ENCODE results near the gene TRMT5. TPM values are rescaled to one million over a fixed set of nuclear protein-coding genes. Genes with fewer than 3 reads are reported as not detected.

Gene TRMT5
- total RNA-seq, 2 experiments from 2014 or later = 16.0 to 16.4 TPM

DNA sequence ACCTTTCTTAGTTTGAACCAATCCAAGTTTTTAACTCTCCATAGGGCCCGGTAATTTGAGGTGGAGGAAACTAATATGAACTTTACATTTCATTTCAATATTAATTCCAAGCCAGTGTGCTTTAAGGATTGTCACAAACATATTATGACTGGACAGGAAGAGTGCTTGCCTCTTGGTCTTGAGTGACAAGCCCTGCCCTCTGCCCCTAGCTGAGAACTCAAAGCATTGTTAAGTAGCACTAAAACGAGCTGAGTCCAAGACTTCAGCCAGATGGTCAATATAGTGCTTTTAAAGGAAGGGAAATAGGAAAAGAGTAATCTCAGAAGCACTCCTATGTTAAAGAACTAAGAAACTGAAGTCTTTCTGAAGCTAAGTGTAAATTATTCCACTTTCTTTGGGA is 17.1 kb downstream of the TRMT5 start:
- Mint-ChIP-seq H3K36me3 (ENCODE audit: low read depth) (peaks cover 16% of the 10 kb centered on the region), H3K4me1 (ENCODE audit: low read depth) (peaks cover 13% of the 10 kb centered on the region), H3K9me3 (peaks cover 6% of the 10 kb centered on the region), H3K4me3 (no peak overlapping the region), H3K27ac (no peak overlapping the region), H3K27me3 (no peaks in the 10 kb centered on the region)
- intact Hi-C loops (cut with micrococcal nuclease) = no loop called here
- CTCF ChIA-PET = interaction anchor here (1.3 kb wide), 1 partner anchor 19 kb away, joined by 3 read pairs; no protein-coding TSS in a partner anchor
- TF ChIP-seq, protein P1, sequence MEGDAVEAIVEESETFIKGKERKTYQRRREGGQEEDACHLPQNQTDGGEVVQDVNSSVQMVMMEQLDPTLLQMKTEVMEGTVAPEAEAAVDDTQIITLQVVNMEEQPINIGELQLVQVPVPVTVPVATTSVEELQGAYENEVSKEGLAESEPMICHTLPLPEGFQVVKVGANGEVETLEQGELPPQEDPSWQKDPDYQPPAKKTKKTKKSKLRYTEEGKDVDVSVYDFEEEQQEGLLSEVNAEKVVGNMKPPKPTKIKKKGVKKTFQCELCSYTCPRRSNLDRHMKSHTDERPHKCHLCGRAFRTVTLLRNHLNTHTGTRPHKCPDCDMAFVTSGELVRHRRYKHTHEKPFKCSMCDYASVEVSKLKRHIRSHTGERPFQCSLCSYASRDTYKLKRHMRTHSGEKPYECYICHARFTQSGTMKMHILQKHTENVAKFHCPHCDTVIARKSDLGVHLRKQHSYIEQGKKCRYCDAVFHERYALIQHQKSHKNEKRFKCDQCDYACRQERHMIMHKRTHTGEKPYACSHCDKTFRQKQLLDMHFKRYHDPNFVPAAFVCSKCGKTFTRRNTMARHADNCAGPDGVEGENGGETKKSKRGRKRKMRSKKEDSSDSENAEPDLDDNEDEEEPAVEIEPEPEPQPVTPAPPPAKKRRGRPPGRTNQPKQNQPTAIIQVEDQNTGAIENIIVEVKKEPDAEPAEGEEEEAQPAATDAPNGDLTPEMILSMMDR (IDR thresholded peaks at IDR 0.05) = no peak
- ATAC-seq (no peak), DNase-seq (no peak)
- POLR2A ChIA-PET = interaction anchor here (1.2 kb wide), 1 partner anchor 17 kb away, joined by 3 read pairs; the partner anchor contains the start of genes SLC38A6 and TRMT5

DNA sequence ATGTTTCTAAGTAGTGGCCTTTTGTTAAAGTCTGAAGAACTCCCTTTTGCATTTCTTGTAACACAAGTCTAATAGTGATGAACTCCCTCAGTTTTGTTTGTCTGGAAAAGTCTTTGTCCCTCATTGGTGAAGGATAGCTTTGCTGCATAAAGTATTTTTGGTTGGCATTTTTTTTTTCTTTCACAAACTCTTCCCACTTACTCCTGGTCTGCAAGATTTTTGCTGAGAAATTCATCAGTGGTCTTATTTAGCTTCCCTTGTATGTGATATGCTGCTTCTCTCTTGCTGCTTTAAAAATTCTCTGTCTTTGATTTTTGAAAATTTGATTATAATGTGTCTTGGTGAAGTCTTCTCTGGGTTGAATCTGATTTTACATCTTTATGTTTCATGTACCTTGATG is 22.7 kb downstream of the TRMT5 start:
- Mint-ChIP-seq H3K27ac (no peak overlapping the region), H3K9me3 (peaks cover 32% of the 10 kb centered on the region), H3K4me3 (no peak overlapping the region), H3K36me3 (ENCODE audit: low read depth) (peaks cover 44% of the 10 kb centered on the region), H3K4me1 (ENCODE audit: low read depth) (peaks cover 13% of the 10 kb centered on the region), H3K27me3 (no peaks in the 10 kb centered on the region)
- ChIA-PET POLR2A (no interaction called here), CTCF (interaction anchor here (1.1 kb wide), 1 partner anchor 333 kb away, joined by 4 read pairs; no protein-coding TSS in a partner anchor)
- TF ChIP-seq, protein P1 (IDR thresholded peaks at IDR 0.05) = no peak
- intact Hi-C loops (cut with micrococcal nuclease) = no loop called here
- DNase-seq (no peak), ATAC-seq (no peak)

DNA sequence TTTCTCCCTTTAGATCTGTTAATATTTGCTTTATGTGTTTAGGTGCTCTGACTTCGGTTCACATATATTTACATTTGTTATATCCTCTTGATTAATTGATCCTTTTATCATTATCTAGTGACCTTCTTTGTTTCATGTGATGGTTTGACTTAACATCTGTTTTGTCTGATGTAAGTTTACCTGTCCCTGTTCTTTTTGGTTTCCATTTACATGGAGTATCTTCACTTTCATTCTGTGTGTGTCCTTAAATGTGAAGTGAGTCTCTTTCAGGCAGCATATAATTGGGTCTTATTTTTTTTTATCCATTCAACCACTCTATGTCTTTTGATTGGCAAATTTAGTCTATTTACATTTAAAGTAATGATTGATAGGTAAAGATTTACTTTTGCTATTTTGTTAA is 24.2 kb downstream of the TRMT5 start:
- intact Hi-C loops (cut with micrococcal nuclease) = no loop called here
- peaks cover 32% of the 10 kb centered on the region for H3K9me3 Mint-ChIP-seq
- no peak for DNase-seq
- H3K27ac Mint-ChIP-seq = no peak overlapping the region
- CTCF ChIA-PET = no interaction called here
- TF ChIP-seq, protein P1 (IDR thresholded peaks at IDR 0.05) = no peak
- no peaks in the 10 kb centered on the region for H3K27me3 Mint-ChIP-seq
- H3K4me1 Mint-ChIP-seq (ENCODE audit: low read depth) = peaks cover 13% of the 10 kb centered on the region
- POLR2A ChIA-PET = no interaction called here
- no peak overlapping the region for H3K4me3 Mint-ChIP-seq
- H3K36me3 Mint-ChIP-seq (ENCODE audit: low read depth) = peaks cover 44% of the 10 kb centered on the region
- no peak for ATAC-seq

DNA sequence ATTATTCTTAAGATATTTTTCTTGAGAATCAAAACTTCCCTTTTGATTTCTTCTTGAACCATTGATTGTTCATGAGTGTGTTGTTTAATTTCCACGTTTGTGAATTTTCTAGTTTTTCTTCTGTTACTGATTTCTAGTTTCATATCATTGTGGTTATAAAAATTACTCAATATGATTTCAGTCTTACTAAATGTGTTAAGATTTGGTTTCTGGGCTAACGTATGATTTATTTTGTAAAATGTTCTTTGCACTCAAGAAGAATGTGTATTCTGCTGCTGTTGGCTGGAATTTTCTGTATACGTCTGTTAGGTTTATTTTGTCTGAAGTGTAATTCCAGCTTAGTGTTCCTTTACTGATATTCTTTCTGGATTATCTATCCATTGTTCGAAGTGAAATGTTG is 24.7 kb downstream of the TRMT5 start:
- H3K36me3 Mint-ChIP-seq (ENCODE audit: low read depth) = peaks cover 41% of the 10 kb centered on the region
- H3K4me3 Mint-ChIP-seq = no peak overlapping the region
- ChIA-PET CTCF (no interaction called here), POLR2A (no interaction called here)
- peaks cover 13% of the 10 kb centered on the region for H3K4me1 Mint-ChIP-seq (ENCODE audit: low read depth)
- H3K27ac Mint-ChIP-seq = no peak overlapping the region
- intact Hi-C loops (cut with micrococcal nuclease) = no loop called here
- DNase-seq (no peak), ATAC-seq (no peak)
- H3K9me3 Mint-ChIP-seq = peaks cover 32% of the 10 kb centered on the region
- TF ChIP-seq, protein P1 (IDR thresholded peaks at IDR 0.05) = no peak
- H3K27me3 Mint-ChIP-seq = no peaks in the 10 kb centered on the region

DNA sequence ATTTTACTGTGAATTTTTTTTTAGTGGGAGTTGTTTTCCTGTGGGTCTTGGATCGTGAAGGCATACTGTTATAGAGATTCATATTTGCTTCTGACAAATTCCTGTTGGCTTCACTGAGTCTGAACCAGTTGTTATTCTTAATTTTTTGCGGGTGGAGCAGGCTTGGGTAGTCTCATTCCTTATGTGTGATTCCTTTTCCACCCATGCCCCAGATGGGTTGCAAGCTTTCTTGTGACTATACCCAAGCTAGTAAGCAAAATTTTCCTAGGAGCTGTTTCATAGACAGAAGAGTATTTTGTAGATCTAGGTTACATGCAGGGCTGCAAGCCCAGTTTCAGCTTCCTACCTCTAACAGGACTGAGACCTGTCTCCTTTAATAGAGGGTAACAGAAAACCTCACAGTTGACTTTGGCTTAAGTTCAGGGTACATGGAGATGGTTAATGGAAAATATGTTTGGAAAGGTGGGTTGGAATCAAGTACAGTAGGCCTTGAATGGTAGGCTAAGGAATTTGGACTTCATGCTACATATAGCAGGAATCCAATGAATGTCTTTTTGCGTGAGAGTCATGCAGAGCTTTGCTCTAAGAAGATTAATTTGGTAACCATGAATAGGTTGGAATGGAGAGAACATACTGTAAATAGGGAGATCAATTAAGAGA is 29.0 kb downstream of the TRMT5 start:
- TF ChIP-seq, protein P1 (IDR thresholded peaks at IDR 0.05) = no peak
- Mint-ChIP-seq H3K27me3 (no peaks in the 10 kb centered on the region), H3K9me3 (peaks cover 18% of the 10 kb centered on the region), H3K4me3 (no peak overlapping the region), H3K4me1 (ENCODE audit: low read depth) (peaks cover 9% of the 10 kb centered on the region), H3K27ac (no peak overlapping the region), H3K36me3 (ENCODE audit: low read depth) (peaks cover 18% of the 10 kb centered on the region)
- CTCF ChIA-PET = no interaction called here
- POLR2A ChIA-PET = no interaction called here
- intact Hi-C loops (cut with micrococcal nuclease) = no loop called here
- no peak for DNase-seq
- no peak for ATAC-seq
